EL (cell line): ENCODE measurements around the gene ZNF565.
"Not testable (repeated sequence)": the region's sequence is repeated elsewhere in the genome, so short reads cannot be mapped to it uniquely, and the experiment has no call there.

Experiments
- DNase-seq: peaks from one replicate; pipeline ENCODE4 v3.0.0-alpha.2; 2016

The ZNF565 gene

DNA sequence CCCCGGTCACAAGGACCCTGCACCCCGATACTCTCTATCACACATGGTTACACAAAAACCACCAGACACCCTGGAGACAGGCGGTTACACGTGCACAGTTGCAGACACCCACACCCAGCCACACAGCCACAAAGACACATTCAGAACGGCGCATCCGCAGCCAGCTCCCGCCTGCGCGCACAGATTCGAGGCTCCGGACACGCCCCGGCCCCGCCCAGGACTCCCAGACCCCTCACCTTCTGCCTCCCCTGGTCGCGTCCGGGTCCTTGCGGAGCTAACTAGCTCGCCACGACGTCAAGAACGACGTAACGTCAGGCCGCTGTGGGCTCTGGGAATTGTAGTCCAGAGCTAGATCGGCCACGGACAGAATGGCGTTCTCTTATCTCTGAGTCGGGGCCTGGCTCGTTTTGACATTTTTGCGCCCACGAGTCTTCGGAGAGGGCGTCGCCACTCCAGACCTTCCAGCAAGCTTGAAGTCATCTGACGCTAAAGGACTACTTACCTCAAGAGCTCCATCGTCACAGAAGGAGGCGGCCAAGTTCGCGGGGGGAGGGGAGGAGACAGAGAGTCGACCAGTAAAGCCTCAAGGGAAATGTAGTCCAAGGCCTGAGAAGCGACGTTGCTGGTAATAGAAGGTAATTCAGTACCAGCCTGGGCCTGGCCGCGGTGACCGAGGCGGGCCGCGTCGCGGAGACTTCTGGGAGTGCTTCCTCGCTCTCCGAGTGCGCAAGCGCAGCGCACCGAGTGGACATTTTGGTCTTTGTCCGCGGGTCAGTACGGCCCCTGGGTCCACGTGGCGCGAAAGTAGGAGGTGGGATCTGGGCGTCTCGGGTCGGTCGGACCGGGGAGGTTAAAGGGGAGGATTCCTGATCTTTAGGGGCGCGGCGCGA, at the start of gene ZNF565, which contains the start of gene ZNF146:
ZNF565 (minus strand) TSS at position 280 of the 890 bp plus-strand sequence. CDS start 12,680 bp downstream, outside the sequence.
ZNF146 (plus strand) TSS at position 721 of the 890 bp plus-strand sequence. CDS start 21,335 bp downstream, outside the sequence.
- DNase-seq = peak; percentile 98

DNA sequence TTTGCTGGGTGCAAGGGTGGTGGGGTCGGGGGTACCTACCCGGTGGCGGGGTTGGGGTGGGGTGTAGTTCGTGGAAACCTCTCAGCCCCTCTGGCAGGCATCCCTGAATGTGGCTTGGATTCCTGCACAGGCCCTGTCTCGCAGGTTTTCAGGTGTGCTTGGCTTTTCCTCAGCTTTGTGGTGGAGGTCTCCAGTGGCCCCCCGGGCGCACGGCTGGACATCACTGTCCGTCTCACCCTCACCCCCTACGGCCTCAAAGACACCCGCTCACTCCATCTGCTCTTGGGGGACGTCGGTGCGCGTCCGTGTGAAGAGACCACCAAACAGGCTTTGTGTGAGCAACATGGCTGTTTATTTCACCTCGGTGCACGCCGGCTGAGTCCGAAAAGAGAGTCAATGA, 44.7 kb upstream of the ZNF565 start:
- no peak for DNase-seq

DNA sequence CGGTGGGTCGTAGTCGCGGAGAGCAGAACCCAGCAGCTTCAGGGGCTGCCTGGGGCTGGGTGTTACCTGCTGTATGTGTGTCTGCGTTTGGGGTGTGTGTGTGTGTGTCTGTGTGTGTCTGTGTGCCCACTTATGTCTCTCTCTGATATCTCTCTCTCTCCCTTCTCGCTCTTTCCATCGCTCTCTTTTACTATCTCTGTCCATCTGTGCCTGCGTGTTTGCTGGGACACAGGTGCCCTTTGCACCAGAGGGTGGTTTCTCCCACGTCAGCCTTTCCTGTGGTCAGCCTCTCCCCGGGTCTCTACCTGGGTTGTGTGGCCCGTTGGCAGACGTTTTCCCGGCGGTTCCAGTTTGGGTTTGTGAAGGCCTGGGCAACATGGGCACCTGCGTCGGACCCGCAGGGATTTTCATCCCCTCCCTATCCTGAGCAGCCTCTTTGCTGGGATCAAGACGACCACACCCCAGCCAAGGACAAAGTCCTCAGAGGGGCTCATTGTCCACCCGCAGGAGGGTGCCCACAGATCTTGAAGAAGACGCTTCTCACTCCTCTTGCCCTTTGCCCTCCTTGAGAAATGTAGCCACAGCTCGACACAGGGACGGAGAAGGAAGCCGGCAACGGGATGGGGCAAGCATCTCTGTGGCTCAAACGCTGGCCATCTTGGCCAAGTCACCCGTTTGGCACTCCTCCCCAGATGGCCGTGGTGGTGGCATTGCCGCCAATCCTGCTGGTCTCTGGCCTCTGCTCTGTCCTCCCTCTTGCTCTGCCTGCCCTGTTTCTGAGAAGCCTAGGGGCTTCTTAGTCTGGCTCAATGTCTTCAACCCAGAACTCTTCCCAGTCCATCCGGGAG, 43.8 kb upstream of the ZNF565 start:
- no peak for DNase-seq

DNA sequence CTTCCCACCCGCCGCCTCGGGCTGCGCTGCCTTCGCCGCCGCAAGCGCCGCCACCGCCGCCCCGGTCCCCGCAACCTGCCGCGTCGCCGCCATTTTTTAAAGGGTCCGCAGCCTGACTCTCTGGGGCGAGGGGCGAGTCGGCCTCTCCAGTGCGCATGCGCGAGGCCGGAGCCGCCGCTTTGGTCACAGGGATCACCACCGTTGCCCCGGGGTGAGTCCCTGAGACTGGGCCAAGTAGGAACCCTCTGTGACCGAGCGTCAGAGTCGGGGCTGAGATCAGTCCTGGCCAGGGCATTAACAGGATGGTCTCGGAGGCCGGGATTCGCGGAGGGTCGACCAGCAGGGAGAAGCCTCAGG, 43.0 kb upstream of the ZNF565 start:
- DNase-seq = no peak

DNA sequence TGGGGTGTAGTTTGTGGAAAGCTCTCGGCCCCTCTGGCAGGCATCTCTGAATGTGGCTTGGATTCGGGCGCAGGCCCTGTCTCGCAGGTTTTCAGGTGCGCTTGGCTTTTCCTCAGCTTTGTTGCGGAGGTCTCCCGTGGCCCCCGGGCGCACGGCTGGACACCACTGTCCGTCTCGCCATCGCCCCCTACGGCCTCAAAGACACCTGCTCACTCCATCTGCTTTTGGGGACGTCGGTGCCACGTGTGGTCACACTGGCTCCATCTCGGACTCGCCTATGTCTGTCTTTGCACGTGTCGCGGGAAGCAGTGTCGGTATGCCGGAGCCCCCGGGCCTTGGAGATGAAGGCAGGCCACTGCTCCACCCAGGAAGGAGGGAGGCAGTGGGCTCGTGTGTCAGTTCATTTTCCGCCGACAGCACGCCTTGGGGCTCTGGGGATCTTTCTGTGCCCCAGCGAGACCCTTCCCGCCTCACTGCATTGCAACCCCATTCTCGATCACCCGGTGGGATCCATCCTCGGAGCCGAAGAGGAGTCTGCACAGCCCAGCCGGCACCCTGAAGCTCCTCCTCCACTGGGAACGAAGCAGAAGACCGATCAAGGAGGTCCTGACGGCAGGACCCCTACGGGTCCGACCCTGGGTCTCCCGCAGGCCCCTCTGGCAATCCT, 42.5 kb upstream of the ZNF565 start:
- no peak for DNase-seq

DNA sequence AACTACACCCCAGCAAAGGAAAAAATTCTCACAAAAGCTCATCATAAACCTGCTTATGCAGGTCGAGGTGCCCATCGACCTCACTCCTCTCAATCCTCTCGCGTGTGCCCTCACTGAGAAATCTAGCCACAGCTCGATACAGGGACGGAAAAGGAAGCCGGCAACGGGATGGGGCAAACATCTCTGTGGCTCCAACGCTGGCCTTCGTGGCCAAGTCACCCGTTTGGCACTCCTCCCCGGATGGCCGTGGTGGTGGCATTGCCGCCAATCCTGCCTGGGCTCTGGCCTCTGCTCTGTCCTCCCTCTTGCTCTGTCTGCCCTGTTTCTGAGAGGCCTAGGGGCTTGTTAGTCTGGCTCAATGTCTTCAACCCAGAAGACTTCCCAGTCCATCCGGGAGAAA, 41.6 kb upstream of the ZNF565 start:
- no peak for DNase-seq

DNA sequence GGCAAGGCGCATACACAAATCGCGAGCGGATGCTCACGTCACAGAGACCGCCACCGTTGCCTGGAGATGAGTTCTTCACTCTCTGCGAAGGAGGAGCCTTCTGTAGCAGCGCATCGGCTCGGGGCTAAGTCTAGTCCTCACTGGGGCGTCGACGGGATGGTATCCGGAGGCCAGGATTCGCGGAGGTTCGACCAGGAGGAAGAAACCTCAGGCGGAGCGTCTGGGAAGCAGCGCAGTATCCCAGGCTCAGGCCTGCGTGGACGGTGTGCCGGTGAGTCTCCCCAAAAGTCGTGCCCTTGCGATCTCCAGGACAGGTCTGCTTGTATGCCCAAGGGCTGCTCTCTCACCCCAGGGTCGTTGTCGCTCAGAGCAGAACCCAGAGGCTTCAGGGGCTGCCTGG, 40.9 kb upstream of the ZNF565 start:
- no peak for DNase-seq

DNA sequence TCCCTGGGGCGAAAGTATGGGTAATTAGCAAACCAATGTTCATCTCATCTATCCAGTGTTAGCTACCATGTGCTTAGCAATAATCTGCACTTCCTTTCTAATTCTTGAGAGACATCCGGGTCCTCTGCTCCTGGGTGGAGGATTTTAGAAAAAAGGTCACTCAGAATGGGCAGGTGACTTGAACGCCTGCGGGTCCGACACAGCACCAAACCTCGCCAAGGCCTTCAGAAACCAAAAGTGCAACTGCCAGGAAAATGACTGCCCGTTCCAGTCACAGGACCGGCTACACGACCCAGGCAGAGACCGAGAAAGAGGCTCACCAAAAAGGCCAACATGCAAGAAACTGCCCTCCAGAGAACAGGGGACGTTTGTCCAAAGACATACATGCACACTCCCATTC, 40.4 kb upstream of the ZNF565 start:
- no peak for DNase-seq

DNA sequence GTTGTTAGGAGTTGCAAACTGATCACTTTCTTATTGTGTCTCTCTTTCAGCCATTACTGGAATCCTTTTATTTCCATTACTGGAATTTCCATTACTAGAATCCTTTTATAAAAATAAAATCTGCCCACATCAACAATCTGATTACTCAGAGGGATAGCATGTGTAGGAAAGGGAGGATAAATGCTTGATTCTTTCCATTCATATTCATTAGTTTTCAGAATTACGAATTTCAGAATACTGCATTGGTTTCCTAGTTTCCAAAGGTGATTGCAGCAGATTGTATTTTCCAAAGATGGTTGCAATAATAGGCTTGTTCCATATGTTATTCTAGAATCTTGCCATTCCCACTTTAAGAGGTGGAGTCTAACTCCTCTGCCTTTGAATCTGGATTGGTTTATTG, 37.6 kb upstream of the ZNF565 start:
- DNase-seq = no peak

DNA sequence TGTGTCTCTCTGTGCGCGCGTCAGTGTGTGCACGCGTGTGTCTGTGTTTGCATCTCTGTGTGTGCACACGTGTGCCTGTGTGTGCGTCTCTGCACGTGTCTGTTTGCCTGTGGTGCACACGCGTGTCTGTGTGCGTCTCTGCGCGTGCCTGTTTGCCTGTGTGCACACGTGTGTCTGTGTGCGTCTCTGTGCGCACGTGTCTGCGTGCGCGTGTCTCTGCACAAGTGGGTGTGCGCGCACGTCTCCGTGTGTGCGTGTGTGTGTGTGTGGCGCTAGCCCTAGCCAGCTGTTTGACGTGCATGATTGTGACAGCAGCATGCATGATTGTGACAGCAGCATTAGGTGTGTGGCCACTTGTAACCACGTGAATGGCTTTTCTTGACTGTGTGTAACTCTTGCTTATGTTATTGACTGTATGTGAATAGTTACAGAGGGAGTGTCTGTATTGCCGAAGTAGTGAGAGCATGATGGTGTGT, 31.6 kb upstream of the ZNF565 start:
- DNase-seq = no peak

DNA sequence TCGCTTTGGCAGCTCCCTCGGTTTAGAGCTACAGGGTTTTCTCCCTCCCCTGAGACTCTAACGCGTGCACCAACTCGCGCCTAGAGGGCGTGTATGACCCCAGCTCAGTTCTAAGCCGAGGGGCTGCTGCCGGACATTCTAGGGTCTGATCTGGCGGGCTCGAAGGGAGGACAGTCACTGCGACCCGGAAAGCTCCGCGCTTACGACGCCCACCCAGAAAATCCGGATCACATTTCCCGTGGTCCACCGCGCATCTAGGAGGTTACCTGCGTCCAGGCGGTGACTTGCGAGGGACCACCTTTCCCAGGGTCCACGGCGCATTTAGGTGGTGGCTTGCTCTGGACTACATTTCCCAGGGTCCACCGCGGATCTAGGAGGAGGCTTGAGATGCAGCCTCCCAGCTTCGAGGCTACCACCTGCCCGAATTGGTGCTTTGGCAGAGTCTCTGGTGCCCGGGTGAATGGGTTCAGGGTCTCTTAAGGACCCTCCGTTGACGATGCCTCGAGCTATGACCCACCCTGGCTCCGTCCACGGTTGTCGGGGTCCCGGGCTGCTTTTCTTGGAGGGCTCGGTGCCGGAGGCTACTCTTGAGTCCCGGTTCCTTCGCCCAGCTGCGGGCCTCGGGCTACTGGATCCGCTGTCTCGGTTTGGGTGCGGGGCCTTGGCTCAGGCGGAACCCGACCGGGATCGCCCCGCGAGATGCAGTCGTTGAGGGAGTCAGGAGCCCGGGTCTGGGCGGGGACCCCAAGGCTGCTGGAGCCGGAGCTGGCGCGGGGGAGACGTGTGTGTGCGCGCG, 30.9 kb upstream of the ZNF565 start:
- DNase-seq = no peak

DNA sequence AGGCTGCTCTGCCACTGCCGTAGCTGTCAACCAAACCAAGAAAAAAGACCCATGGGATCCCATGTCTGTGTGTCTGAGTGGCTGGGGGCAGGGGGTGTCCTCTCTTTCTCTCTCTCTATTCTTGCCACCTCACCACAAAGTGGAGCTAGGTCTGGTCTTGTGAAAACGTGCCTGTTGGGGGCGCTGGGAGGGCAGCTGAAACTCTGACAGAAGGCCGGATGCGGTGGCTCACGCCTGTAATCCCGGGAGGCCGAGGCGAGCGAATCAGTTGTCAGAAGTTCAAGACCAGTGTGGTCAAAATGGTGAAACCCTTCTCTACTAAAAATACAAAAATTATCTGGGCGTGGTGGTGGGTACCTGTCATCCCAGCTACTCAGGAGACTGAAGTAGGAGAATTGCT, 29.6 kb upstream of the ZNF565 start:
- DNase-seq = no peak

DNA sequence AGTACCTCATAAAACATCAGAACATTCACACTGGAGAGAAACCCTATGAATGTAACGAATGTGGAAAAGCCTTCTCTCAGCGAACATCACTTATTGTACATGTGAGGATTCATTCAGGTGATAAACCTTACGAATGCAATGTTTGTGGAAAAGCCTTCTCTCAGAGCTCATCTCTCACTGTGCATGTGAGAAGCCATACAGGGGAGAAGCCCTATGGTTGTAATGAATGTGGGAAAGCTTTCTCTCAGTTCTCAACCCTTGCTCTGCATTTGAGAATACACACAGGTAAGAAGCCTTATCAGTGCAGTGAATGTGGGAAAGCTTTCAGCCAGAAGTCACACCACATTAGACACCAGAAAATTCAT, 22.5 kb upstream of the ZNF565 start:
- DNase-seq = no peak

DNA sequence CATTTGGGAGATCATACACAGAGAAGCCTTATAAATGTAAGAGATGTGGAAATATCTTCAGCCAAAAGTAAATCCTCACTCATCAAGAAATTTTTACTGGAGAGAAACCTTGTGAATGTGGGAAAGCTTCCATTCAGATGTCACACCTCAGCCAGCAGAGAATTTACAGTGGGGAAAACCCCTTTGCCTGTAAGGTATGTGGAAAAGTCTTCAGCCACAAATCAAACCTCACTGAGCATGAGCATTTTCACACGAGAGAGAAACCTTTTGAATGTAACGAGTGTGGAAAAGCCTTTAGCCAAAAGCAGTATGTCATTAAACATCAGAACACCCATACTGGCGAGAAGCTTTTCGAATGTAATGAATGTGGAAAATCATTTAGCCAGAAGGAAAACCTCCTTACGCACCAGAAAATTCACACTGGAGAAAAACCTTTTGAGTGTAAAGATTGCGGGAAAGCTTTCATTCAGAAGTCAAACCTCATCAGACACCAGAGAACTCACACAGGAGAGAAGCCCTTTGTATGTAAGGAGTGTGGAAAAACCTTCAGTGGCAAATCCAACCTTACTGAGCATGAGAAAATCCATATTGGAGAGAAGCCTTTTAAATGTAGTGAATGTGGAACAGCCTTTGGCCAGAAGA, 22.0 kb upstream of the ZNF565 start:
- DNase-seq = no peak

DNA sequence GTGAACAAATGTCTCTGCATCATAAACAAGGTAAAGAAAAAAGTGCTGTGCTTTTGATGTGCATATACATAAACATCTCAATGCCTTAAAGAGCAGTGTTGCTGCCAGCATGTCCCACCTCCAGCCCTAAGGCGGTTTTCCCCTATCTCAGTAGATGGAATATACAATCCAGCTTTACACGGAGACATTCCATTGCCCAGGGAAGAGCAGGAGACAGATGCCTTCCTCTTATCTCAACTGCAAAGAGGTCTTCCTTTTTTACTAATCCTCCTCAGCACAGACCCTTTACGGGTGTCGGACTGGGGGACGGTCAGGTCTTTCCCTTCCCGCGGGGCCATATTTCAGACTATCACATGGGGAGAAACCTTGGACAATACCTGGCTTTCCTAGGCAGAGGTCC, 19.2 kb upstream of the ZNF565 start:
- not testable (repeated sequence) for DNase-seq

DNA sequence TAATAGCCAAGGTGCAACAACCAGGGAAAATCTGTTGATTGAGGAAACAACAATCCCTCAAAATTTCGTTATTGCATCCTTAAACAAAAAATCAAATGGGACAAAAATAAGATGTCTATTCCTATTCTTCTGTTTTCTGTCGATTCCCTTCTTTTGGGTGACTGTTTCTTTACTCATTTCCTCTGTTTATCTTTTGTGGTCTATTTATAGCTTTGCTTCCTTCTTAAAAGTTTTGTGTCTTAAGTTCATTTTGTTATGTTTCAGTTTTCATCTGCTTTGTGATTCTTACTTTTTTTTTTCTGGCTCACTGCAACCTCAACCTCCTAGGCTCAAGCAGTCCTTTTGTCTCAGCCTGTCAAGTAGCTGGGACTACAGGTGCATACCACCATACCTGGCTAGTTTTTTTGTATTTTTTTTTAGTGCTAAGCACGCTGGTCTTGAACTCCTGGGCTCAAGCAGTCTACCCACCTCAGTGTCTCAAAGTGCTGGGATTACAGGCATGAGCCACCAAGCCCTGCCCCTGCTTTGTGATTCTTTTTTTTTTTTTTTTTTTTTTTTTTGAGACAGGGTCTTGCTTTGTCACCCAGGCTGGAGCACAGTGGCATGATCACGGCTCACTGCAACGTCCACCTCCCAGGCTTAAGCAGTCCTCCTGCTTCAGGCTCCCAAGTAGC, 10.9 kb upstream of the ZNF565 start:
- DNase-seq = peak; percentile 61

DNA sequence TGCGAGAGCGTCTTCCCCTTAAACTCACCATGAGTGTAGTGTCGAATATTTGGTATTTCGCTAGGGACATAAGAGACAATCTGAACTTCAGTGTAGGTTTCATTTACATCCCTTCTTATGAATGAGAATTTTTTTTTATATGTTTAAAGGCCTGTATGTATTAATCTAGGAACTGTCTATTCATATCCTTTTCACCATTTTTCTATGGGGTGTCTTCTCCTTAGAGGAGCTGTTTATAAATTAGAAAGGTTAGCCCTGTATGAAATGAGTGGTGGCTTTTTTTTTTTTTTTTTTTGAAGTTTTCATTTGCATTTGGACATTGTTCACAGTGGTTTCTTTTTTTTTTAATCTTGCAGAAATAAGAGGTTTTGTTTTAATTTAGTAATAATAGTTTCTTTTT, 8.0 kb upstream of the ZNF565 start:
- no peak for DNase-seq

DNA sequence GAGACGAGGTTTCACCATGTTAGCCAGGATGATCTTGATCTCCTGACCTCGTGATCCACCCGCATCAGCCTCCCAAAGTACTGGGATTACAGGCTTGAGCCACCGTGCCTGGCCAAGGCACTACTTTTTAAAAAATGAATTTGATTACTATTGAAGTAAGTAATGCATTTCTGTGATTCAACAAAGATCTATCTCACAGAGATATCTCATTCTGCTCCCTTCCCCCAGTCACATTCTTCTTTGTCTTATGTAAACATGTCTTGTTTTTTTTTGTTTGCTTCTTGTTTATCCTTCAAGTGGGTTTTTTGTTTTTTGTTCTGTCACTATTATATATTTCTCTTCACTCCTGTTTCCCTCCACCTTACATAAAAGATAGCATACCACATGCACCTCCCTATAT, 7.0 kb upstream of the ZNF565 start:
- no peak for DNase-seq

DNA sequence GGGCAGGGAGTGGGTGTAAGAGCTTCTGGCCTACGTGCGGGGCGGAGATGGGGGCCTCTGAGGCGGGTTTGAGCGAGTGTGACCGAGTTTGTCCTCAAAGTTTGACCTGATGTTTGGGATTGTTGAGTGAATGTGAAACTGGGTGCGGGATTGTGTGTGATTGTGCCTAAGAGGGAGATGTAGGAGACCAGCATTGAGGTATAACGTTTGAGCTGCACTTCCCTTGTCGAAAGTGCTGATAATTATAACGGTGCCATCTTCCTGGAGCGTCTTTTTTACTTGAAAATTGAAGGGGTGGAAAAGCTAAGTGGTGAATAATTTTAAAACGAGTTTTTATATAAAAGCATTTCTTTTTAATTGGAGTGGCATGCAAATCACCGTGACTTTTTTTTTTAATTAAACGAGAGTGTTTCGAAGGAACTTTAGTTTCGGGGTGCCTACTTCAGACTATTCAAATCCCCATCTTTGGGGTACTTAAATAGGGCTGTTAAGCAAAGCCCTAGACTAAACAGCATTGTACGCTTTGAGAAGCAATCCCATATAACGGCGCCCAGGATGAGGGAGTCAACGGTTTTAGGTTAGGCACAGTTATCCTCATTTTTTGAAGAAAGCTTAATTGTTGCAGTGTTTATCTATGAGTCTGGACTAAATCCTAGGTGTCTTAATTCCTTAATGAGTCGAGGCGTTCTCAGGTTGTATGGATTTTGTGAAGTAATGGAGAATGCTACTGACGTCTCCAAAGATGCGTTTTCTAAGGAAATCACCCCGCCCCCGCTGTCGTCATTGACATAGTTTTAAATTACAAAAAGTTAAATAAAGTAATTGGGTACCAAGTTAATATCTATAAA, 1.0 kb upstream of the ZNF565 start:
- peak; percentile 28 for DNase-seq

DNA sequence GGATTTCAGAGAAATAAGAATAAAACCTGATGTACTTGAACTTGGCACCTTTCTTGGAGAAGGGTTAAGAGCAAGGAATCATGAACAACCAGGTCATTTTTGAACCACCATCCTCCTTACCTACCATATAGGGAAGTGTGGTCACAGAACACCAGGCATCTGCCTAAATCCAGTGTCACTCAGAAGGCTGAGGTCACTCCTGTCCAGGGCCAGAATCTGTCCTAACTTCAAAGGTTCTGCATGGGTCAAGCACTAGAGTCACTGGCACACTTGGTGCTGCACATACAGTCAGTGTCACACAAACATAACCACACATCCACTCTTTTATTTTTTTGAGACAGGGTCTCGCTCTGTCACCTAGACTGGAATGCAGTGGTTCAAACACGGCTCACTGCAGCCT, 1.6 kb downstream of the ZNF565 start:
- DNase-seq = no peak
